22Rv1 (cell line): Measurements from ENCODE around the gene SLC10A1.

Source experiments
- ZFX ChIP-seq: fragments of 450-650 bp; IDR thresholded peaks from 2 replicates; pipeline ENCODE4 v1.6.1; 2017; ENCODE audit warnings: antibody characterized with exemption, borderline replicate concordance
- TF ChIP-seq, protein P1 (sequence below): fragments of 450-650 bp; IDR thresholded peaks from 2 replicates; pipeline ENCODE4 v1.5.1; 2017; ENCODE audit warnings: mild to moderate bottlenecking

DNA sequence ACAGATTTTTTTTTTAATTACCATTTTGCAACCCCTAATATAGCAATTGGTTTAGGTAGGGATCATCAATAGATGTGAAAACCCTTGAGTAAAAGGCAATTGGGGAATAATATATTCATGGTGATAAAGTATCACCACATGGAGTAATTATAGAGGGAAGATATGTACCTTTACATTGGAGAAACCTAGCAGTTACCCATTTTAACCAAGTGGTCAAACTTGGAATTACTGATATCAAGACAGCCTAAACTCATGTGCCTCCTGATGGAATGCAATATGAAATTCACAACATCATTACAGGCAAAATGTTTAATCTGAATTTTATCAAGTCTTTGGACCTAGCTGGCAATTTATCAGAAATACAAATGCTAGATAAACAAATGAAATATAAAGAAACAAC is 6.7 kb upstream of the SLC10A1 start:
- TF ChIP-seq, protein P1, sequence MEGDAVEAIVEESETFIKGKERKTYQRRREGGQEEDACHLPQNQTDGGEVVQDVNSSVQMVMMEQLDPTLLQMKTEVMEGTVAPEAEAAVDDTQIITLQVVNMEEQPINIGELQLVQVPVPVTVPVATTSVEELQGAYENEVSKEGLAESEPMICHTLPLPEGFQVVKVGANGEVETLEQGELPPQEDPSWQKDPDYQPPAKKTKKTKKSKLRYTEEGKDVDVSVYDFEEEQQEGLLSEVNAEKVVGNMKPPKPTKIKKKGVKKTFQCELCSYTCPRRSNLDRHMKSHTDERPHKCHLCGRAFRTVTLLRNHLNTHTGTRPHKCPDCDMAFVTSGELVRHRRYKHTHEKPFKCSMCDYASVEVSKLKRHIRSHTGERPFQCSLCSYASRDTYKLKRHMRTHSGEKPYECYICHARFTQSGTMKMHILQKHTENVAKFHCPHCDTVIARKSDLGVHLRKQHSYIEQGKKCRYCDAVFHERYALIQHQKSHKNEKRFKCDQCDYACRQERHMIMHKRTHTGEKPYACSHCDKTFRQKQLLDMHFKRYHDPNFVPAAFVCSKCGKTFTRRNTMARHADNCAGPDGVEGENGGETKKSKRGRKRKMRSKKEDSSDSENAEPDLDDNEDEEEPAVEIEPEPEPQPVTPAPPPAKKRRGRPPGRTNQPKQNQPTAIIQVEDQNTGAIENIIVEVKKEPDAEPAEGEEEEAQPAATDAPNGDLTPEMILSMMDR: peak; percentile 16; the same call in 1 of the 2 replicates
- TF ChIP-seq ZFX: no peak
